ENCODE results near the gene PRLH. TPM values are rescaled to one million over a fixed set of nuclear protein-coding genes. Genes with fewer than 3 reads are reported as not detected.

Gene PRLH
- total RNA-seq, 2 experiments from 2014 or later, result not detected

DNA sequence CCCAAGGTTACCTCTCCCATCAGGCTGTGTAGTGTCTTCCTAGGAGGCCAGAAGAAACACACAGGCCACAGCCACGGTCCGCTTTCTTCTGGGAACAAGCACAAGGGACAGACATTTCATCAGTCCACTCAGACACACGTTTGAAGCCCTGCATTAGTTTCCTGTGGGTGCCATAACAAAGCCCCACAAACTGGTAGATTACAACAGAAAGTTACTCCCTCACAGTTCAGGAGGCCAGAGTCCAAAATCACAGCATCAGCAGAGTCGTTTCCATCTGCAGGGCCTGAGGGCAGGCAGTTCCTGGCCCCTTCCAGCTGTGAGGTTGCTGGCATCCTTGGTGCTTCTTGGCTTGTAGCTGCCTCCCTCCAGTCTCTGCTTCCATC is 8.8 kb upstream of the PRLH start:
- ChIA-PET CTCF (interaction anchor here (0.6 to 3.1 kb wide), 3 partner anchors 15 to 45 kb away, joined by 3 to 10 read pairs (median 9); no protein-coding TSS in a partner anchor), POLR2A (no interaction called here)

DNA sequence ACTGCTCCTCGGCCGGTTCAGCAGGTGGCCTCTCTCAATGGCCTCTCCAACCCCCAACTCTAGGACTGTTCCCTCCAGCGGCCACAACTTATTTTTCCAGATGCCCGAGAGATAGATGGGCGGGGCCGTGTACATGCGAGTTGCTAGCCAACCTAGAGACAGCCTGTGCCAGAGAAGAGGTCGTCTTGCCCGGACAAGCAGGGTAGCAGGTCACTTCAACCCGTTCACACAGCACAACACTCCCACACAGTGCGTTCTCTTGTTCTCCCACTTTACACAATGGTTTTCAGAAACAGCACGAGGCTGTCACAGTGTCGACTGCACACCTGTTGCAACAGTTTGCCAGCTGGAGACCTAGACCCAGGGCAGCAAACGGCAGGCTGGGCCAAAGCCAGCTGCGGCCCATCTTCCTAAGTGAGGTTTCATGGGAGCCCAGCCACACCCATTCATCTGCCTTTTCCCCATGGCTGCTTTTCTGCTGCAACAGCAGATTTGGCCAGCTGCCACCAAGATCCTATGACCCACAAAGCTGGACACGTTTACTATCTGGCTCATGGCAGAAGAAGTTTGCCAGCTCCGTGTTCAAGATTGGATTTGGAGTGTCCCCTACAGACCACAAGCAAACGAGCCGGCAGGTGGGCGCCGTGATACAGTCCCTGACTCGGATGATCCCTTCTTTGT is 7.3 kb upstream of the PRLH start:
- ChIA-PET CTCF (interaction anchor here (1.0 to 1.7 kb wide), 2 partner anchors 13 to 46 kb away, joined by 4 to 7 read pairs; no protein-coding TSS in a partner anchor), POLR2A (no interaction called here)

DNA sequence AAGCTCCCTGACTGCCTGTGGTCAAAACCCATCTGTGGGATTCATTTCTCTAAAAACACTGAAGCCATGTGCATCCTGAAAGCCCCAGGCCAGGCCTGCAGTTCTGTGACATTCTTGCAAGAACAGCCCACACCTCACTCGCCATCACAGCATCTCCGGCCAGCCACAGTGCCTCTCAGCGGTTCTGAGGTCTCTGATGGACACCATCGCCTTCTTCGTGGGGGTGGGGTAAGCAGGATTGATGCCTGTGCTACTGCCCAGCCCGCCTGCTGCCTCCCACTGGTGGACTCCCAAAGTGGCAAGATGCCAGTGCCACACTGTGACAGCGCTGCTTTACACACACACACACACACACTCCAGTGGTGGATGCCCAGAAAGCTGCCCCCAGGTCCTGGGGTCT is 5.2 kb upstream of the PRLH start:
- ChIA-PET POLR2A (no interaction called here), CTCF (no interaction called here)

DNA sequence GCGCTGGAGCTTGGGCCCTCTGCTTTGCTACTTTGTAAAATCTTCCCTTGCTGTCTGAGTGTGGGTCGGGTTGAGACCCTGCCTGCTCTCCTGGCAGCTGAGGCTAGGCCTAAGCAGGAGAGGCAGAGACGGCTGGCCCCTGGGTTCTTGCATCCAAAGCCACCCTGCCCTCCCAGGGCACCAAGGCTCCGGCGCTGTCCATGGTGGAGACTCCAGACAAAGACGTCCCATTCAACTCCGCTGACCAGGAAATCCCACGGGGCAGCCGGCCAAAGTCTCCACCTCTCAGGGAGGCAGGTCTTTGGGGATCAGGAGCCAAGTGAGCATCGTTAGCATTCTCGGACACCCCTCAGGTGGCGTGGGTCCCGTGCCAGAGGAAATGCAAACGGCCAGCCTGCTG is 2.6 kb upstream of the PRLH start:
- POLR2A ChIA-PET, result no interaction called here
- CTCF ChIA-PET, result interaction anchor here (1.1 to 1.9 kb wide), 2 partner anchors 8 to 52 kb away, joined by 3 to 5 read pairs; no protein-coding TSS in a partner anchor

DNA sequence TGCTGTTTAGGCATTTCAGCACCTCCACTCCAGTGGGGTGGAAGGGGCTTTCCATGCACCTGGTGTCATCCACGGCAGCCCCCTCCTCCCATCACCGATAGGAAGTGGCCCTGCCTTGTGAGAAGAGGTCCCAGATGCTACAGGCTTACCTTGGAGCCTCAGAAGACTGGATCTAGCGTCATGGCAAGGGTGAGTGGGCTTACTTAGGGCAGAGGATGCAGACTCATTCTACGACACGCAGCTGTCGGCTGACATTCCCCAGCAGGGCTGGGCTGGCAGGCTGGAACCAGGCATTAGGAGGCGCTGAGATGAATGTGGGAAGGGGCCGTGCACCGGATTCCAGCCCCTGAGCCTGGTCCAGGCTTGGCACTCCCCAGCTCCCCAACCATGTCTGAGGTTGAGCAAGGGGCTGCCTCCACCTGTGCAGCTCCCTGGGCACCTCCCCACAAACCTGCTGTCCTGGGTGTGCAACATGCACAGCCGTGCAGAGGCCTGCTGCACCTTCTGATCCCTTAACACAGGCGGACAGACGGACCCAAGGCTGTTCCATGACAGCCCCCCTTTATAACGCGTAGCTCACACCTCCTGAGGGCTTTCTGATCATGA is 1.7 kb upstream of the PRLH start:
- POLR2A ChIA-PET, result no interaction called here
- CTCF ChIA-PET, result no interaction called here

DNA sequence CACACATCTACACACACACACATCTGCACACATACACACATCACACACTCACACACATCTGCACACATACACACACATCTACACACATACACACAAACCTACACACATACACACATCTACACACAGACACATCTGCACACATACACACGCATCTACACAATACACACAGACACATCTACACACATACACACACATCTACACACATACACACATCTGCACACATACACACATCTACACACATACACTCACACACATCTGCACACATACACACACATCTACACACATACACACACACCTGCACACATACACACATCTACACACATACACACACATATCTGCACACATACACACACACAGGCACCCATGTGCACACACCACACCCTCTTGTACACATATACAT is 400 bp upstream of the PRLH start:
- ChIA-PET CTCF (interaction anchor here (3.2 kb wide), 1 partner anchor 53 kb away, joined by 12 read pairs; no protein-coding TSS in a partner anchor), POLR2A (no interaction called here)

DNA sequence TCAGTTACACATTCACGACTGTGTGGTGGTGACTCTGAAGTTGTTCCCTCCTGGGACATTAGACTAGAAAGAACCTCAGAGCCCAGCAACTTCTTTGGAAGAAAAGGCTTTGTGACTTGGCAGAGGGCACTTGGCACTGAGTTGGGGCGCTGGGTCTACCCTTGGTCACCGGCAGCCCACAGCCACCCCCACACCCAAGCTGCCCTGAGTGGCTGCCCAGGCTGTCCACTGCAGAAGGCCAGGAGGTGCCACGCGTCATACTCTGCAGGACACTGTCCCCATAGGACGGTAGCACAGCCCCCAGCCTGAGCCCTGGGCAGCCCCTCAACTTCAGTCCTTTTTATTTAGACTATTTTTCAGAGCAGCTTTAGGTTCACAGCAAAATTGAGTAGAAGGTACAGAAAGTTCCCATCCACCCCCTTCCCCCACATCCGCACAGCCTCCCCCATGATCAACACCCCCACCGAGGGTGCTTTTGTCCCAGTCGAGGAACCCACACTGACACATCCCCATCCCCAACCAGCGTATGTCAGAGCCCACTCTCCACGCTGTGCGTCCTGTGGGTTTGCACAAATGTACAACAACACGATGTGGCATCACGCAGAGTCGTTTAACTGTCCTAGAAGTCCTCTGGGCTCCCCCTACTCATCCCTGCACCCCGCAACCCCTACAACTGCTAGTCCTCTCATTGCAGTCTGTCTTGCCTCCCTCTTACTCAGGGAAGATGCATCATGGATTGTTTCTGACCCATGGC is 1.1 kb downstream of the PRLH start:
- CTCF ChIA-PET, result interaction anchor here (3.2 kb wide), 1 partner anchor 54 kb away, joined by 12 read pairs; no protein-coding TSS in a partner anchor
- POLR2A ChIA-PET, result no interaction called here

DNA sequence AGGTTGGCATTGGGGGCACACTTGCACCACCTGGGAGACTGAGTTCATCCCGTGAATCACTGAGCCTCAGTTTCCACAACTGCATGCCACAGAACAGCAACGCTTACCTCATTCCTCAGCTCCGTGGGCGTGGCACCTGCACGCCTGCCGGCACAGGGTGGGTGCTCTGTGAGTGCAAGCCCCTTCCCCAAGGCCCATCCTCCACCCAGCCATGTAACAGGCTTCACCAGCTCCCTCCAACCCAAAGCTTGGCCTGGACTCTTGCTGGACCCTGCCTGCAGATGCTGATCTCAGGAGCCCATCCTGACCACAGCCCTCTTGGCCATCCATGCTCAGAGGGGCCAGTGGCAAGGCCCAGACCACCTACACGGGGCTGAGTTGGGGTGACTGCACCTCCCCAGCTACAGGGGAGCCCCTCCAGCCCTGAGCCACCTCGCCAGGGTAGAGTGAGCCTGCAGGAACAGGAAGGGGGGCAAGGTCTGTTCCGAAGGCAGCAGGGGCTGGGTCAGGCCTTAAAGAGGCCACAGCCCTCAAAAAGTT is 1.8 kb downstream of the PRLH start:
- ChIA-PET POLR2A (no interaction called here), CTCF (interaction anchor here (3.2 kb wide), 1 partner anchor 55 kb away, joined by 12 read pairs; no protein-coding TSS in a partner anchor)

DNA sequence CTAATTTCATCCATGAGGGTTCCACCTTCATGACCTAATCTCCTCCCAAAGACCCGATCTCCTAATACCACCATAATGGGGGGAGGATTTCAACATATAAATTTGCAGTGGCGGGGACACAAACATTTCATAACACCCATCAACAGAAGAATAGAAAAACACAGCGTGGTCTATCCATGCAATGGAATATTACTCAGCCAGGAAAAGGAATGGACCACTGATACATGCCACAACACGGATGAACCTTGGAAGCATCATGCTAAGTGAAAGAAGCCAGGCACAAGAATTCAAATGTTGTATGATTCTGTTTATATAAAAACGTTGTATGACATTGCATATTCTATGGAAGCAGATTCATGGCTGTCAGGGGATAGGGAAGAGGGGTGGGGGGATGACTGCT is 2.7 kb downstream of the PRLH start:
- POLR2A ChIA-PET, result no interaction called here
- CTCF ChIA-PET, result no interaction called here

DNA sequence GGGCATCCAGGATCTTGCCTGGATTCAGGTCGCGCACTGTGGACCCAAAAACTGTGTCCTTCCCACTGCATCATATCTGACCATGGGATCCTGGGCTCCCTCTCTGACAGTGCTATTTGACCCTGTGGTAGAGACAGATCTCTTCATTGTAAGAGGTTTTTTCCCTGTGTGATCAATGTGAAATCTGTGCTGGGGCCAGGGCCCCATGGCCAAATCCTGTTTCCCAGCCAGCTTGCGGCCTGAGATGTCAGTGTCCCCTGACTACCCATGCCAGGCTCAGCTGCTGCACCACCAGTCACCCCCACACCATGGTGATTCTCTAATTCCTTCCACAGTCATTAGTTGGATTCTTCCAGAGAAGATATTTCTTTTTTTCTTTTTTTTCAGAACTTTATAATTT is 3.5 kb downstream of the PRLH start:
- POLR2A ChIA-PET, result interaction anchor here (0.7 kb wide), 1 partner anchor 187 kb away, joined by 3 read pairs; no protein-coding TSS in a partner anchor
- CTCF ChIA-PET, result interaction anchor here (2.3 to 7.1 kb wide), 2 partner anchors 14 to 58 kb away, joined by 8 to 120 read pairs; no protein-coding TSS in a partner anchor

DNA sequence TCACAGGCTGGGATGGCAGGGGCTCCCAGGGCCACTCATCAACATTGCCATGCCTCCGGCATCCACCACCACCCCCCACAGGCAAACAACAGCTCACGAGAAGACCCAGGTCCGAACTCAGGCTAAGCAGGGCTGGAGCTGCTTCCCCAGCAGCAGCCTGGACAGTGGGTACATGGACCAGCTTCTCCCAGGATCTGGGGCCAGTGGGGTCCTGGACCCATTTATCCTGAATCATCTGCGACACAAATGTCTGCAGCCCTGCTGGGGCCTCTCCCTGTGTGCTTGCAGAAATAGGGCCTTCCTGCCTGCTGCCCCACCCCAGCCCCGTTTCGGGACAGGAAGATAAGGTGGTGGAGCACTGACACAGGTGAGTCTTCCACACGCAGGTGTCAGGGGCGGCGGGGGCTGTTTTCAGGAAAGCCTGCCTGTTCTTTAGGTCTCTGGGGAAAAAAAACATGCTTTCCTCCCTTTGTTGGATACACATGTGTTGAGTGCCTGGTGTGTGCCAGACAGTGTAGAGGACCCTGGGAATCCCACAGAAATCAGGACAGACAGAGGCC is 4.5 kb downstream of the PRLH start:
- ChIA-PET CTCF (interaction anchor here (1.0 to 7.1 kb wide), 13 partner anchors 13 to 485 kb away, joined by 3 to 120 read pairs (median 5); partner anchors contain the start of gene COPS8), POLR2A (interaction anchor here (0.7 kb wide), 1 partner anchor 186 kb away, joined by 3 read pairs; no protein-coding TSS in a partner anchor)

DNA sequence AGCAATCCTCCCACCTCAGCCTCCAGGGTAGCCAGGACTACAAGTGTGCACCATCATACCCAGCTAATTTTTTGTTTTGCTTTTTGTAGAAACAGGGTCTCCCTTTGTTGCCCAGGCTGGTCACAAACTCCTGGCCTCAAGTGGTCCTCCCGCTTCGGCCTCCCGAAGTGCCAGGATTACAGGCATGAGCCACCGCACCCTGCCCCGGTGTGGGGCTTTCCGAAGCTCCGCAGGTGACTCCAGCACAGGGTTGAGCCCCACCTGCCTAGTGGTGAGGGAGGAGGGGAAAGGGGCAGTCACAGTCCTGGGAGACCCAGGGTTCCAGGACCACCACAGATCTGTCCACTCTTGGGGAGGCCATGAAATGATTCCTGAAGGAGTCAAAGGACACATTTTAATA is 5.2 kb downstream of the PRLH start:
- CTCF ChIA-PET, result interaction anchor here (0.7 to 7.1 kb wide), 31 partner anchors 9 to 486 kb away, joined by 3 to 120 read pairs (median 6); partner anchors contain the start of gene COPS8
- POLR2A ChIA-PET, result no interaction called here

DNA sequence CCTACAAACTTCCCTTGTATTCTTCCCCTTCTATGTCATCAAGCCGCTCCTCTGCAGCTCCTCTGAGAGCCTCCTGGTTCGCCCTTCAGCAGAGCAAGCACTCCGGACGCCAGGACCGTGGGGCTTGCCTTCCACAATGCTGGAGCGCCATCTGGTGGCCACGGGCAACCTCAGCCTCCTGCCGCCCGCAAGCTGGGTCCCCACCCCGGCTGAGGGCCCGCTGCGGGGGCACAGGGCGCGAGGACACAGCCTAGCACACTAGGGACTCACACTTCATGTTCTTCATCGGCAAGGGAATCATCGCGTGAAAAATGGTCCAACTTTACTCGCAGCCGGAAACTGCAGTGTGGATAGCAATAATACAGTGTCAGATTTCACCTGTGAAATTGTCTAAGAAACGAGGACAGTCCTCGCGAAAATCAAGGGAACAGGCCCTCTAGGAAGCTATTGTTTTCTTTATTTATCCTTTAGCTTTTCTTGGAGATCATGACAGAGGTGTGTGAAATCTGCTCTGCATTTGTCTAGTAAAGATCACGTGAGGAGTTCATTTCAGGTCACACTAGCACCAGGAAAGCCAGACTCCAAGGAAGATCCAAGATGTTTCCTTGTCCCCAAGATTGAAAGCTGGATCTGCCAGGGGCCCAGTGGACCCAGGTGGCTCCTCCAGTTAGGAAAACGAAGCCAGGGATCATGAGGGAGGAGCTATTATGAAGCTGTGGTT is 5.8 kb downstream of the PRLH start:
- ChIA-PET CTCF (interaction anchor here (0.6 to 7.1 kb wide), 35 partner anchors 9 to 486 kb away, joined by 3 to 120 read pairs (median 5); partner anchors contain the start of gene COPS8), POLR2A (interaction anchor here (1.1 kb wide), 1 partner anchor 60 kb away, joined by 6 read pairs; no protein-coding TSS in a partner anchor)

DNA sequence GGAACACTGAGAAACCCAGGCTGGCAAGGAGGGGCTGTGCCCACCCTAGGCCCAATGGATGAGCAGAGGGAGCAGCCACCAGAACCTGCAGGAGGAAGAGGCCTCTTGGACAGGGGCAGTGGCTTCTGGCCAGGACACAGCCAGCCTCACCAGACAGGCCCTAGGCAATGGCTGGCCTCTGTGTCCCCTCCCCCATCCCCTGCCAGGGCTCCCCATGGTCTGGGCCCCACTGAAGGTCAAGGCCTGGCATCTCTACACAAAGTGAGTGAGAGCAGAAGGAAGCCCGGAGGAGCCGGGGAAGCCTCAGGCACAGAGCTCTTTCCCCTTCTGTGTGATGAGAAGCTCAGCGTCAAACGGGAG is 6.3 kb downstream of the PRLH start:
- ChIA-PET CTCF (interaction anchor here (0.8 to 7.1 kb wide), 18 partner anchors 9 to 487 kb away, joined by 3 to 120 read pairs (median 6); partner anchors contain the start of gene COPS8), POLR2A (interaction anchor here (1.1 kb wide), 1 partner anchor 60 kb away, joined by 6 read pairs; no protein-coding TSS in a partner anchor)

DNA sequence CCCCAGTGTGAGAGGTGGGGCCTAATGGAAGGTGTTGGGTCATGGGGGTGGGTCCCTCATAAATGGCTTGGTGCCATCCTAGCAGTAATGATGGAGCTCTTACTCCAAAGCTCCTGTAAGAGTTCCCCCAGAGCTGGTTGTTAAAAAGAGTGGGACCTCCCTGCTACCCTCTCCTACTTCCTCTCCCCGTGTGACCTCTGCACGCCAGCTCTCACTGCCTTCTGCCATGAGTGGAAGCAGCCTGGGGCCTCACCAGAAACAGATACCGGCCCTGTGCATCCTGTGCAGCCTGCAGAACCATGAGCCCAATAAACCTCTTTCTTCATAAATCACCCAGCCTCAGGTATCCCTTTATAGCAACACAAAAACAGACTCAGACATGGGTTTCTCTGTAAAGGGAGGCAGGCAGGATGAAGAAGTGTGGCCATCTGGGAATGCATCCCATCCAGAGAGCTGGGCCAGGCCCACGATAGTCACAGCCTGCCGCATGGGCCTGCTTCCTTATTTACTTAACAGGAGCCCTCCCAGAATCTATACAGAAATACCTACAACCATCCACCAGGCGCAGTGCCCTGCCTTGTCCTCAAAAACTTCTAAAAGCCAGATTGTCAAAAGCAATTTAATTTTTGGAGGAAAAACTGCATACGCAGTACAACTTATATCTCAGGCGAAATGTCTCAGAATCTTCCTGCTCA is 7.5 kb downstream of the PRLH start:
- CTCF ChIA-PET, result interaction anchor here (7.1 kb wide), 1 partner anchor 62 kb away, joined by 120 read pairs; no protein-coding TSS in a partner anchor
- POLR2A ChIA-PET, result interaction anchor here (0.6 to 1.3 kb wide), 2 partner anchors 61 to 99 kb away, joined by 4 to 7 read pairs; no protein-coding TSS in a partner anchor

DNA sequence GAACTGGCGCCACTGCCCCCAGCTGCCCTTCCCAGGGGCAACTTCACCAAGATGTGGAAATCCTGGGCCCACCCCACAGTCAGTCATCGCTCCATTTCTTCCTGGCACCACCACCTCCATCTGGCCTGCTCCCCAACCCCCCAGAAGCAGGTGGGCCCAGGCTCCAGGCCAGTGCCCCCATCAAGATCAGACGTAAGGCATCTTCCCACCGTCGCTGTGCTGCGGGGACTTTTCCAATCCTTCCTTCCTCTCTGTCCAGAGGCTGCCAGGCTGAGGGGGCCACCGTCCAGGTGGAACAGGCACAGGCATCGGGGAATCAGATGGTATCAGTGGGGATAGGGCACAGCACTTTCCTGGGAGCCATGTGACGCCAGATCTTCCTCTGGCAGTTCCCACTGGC is 8.1 kb downstream of the PRLH start:
- ChIA-PET CTCF (interaction anchor here (7.1 kb wide), 1 partner anchor 63 kb away, joined by 120 read pairs; no protein-coding TSS in a partner anchor), POLR2A (interaction anchor here (1.3 kb wide), 1 partner anchor 62 kb away, joined by 7 read pairs; no protein-coding TSS in a partner anchor)
